Smooth muscle cell (in vitro differentiated cells): Measurements from ENCODE around the gene TCF23. TPM values are rescaled to one million over a fixed set of nuclear protein-coding genes. Genes with fewer than 3 reads are reported as not detected.

ENCODE experiments used
- DNase-seq: peaks from one replicate; lab custom pipeline; 2025; ENCODE audit not compliant: unreplicated experiment; lab: John Stamatoyannopoulos, UW
- H2AFZ ChIP-seq: fragments of 200-600 bp; sonication (generic); 2 replicates; pipeline ENCODE4 v1.6.0; 2016; ENCODE audit warnings: antibody characterized with exemption, low read depth, mild to moderate bottlenecking
- H3F3A ChIP-seq: fragments of 200-600 bp; sonication (generic); 2 replicates; pipeline ENCODE4 v1.6.0; 2017; ENCODE audit warnings: antibody characterized with exemption, low read depth
- H3K27ac ChIP-seq: fragments of 200-600 bp; sonication (generic); 2 replicates; pipeline ENCODE4 v1.5.1; 2016; ENCODE audit warnings: low read depth, mild to moderate bottlenecking
- H3K27me3 ChIP-seq: fragments of 200-600 bp; sonication (generic); 2 replicates; pipeline ENCODE4 v1.6.1; 2016; ENCODE audit warnings: low read depth, mild to moderate bottlenecking
- H3K36me3 ChIP-seq: fragments of 200-600 bp; sonication (generic); 2 replicates; pipeline ENCODE4 v1.5.1; 2016; ENCODE audit warnings: low read depth
- H3K4me1 ChIP-seq: fragments of 200-600 bp; sonication (generic); 2 replicates; pipeline ENCODE4 v1.5.1; 2016; ENCODE audit warnings: low read depth
- H3K4me2 ChIP-seq: fragments of 200-600 bp; sonication (generic); 2 replicates; pipeline ENCODE4 v1.6.0; 2016; ENCODE audit warnings: mild to moderate bottlenecking
- H3K4me3 ChIP-seq: fragments of 200-600 bp; sonication (generic); 2 replicates; pipeline ENCODE4 v1.5.1; 2016; ENCODE audit warnings: mild to moderate bottlenecking
- H3K79me2 ChIP-seq: fragments of 200-600 bp; sonication (generic); 2 replicates; pipeline ENCODE4 v1.6.0; 2016; ENCODE audit warnings: low read depth, mild to moderate bottlenecking
- H3K9ac ChIP-seq: fragments of 200-600 bp; sonication (generic); 2 replicates; pipeline ENCODE4 v1.6.0; 2016; ENCODE audit warnings: low read depth
- H3K9me3 ChIP-seq: fragments of 200-600 bp; sonication (generic); replicated peaks from 2 replicates; pipeline ENCODE4 v1.5.1; 2016; ENCODE audit warnings: low read depth
- H4K20me1 ChIP-seq: fragments of 200-600 bp; sonication (generic); 2 replicates; pipeline ENCODE4 v1.6.0; 2016; ENCODE audit warnings: low read depth
- CTCF ChIP-seq: fragments of 200-600 bp; sonication (generic); IDR thresholded peaks from 2 replicates; pipeline ENCODE4 v1.5.1; 2017; ENCODE audit warnings: borderline replicate concordance, mild to moderate bottlenecking, antibody characterized with exemption; ENCODE audit not compliant: insufficient read depth, poor library complexity, severe bottlenecking
- WGBS: methylation state at CpG from one replicate; pipeline ENCODE4 v1.1.7; 2016; ENCODE audit warnings: low lambda C conversion rate; 5-methylcytosine and 5-hydroxymethylcytosine counted together
- polyA plus RNA-seq: library from polyadenylated mRNA; unstranded; fragments of >200 nt; fragmentation: Nextera tagmentation; extraction: Ambion mirVana; gene quantifications from 2 replicates; pipeline ENCODE4 v1.2.1, GENCODE V29; 2016
- total RNA-seq: library from RNA; depleted of rRNA; stranded (reverse); fragments of >200 nt; gene quantifications from 2 replicates; pipeline ENCODE4 v1.2.3, GENCODE V29; 2014

Gene TCF23
- total and polyA plus RNA-seq, 2 experiments from 2014 or later: not detected

- peaks cover 5% of the 10 kb centered on the region for H3F3A ChIP-seq
- no peak for DNase-seq
- no peaks in the 10 kb centered on the region for H3K4me1 ChIP-seq
- peaks cover 15% of the 10 kb centered on the region for H3K27me3 ChIP-seq
- 39% methylated on average over 4 of the region's 4 CpGs for WGBS
- no peaks in the 10 kb centered on the region for H3K36me3 ChIP-seq
- no peak for TF ChIP-seq CTCF
- H3K4me2 ChIP-seq: peak overlapping the region; percentile 33
- H3K27ac ChIP-seq: peak overlapping the region; percentile 2
- H3K4me3 ChIP-seq: no peak overlapping the region
- no peak overlapping the region for H3K9ac ChIP-seq
- no peaks in the 10 kb centered on the region for H4K20me1 ChIP-seq
- H2AFZ ChIP-seq: no peak overlapping the region
- H3K9me3 ChIP-seq: no peaks in the 10 kb centered on the region
- H3K79me2 ChIP-seq: no peaks in the 10 kb centered on the region
These were observed 33.5 kb downstream of the TCF23 start for GRCh38 chr2:27182346-27182745.

GRCh38 chr2:27184115-27184514 lies 35.3 kb downstream of the TCF23 start:
- peaks cover 3% of the 10 kb centered on the region for H3K27me3 ChIP-seq
- H3K9ac ChIP-seq: no peak overlapping the region
- H3K4me1 ChIP-seq: no peaks in the 10 kb centered on the region
- no peak overlapping the region for H3K27ac ChIP-seq
- no peak for DNase-seq
- H3K4me3 ChIP-seq: no peak overlapping the region
- no peaks in the 10 kb centered on the region for H3K9me3 ChIP-seq
- no peaks in the 10 kb centered on the region for H4K20me1 ChIP-seq
- H3F3A ChIP-seq: peaks cover 5% of the 10 kb centered on the region
- no peaks in the 10 kb centered on the region for H3K79me2 ChIP-seq
- no peaks in the 10 kb centered on the region for H3K36me3 ChIP-seq
- WGBS: 67% methylated on average over 4 of the region's 4 CpGs
- no peak for TF ChIP-seq CTCF
- no peak overlapping the region for H2AFZ ChIP-seq
- no peak overlapping the region for H3K4me2 ChIP-seq

GRCh38 chr2:27185331-27186026 lies 36.7 kb downstream of the TCF23 start:
- WGBS: 22% methylated on average over 6 of the region's 6 CpGs
- no peak overlapping the region for H3K9ac ChIP-seq
- H3F3A ChIP-seq: peaks cover 5% of the 10 kb centered on the region
- no peak overlapping the region for H3K4me3 ChIP-seq
- no peak for TF ChIP-seq CTCF
- no peaks in the 10 kb centered on the region for H3K27me3 ChIP-seq
- H2AFZ ChIP-seq: no peak overlapping the region
- H3K4me2 ChIP-seq: peak overlapping the region; percentile 68
- H3K27ac ChIP-seq: peak overlapping the region; percentile 54
- no peaks in the 10 kb centered on the region for H4K20me1 ChIP-seq
- no peak for DNase-seq
- no peaks in the 10 kb centered on the region for H3K36me3 ChIP-seq
- no peaks in the 10 kb centered on the region for H3K4me1 ChIP-seq
- H3K9me3 ChIP-seq: no peaks in the 10 kb centered on the region
- H3K79me2 ChIP-seq: no peaks in the 10 kb centered on the region
